ENCODE results near the gene LNPEP.

DNA sequence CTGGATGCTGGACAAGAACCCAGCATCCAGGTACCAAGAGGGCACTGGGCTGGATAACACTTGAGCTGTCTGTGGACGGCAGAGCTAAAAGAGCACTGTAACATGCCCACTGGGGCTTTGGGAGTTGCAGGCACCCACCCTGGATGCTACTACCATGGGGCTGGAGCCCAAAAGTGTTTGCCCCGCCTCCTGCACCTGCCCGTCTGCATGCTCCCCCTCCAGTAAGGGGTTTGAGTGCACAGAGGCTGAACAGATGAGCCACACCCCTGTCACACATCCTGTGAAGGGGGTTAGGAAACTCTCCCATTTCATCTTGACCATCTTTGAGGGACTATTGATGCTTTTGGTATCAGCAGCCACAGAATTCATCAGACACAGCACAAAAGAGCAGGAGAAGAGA lies 137.5 kb downstream of the LNPEP start:
- TF ChIP-seq POLR2AphosphoS5 (IDR thresholded peaks at IDR 0.05; ENCODE audit: low read depth, low read length) (no peak), FOXP2 (optimal IDR thresholded peaks at IDR 0.05; ENCODE audit: borderline replicate concordance, extremely low read depth, extremely low read length, insufficient read depth) (no peak), SIN3A (IDR thresholded peaks at IDR 0.05; ENCODE audit: borderline replicate concordance, insufficient read depth, low read length) (no peak), TAF1 (IDR thresholded peaks at IDR 0.05; ENCODE audit: borderline replicate concordance, insufficient read depth, low read length) (no peak)
- TF ChIP-seq, protein P1, sequence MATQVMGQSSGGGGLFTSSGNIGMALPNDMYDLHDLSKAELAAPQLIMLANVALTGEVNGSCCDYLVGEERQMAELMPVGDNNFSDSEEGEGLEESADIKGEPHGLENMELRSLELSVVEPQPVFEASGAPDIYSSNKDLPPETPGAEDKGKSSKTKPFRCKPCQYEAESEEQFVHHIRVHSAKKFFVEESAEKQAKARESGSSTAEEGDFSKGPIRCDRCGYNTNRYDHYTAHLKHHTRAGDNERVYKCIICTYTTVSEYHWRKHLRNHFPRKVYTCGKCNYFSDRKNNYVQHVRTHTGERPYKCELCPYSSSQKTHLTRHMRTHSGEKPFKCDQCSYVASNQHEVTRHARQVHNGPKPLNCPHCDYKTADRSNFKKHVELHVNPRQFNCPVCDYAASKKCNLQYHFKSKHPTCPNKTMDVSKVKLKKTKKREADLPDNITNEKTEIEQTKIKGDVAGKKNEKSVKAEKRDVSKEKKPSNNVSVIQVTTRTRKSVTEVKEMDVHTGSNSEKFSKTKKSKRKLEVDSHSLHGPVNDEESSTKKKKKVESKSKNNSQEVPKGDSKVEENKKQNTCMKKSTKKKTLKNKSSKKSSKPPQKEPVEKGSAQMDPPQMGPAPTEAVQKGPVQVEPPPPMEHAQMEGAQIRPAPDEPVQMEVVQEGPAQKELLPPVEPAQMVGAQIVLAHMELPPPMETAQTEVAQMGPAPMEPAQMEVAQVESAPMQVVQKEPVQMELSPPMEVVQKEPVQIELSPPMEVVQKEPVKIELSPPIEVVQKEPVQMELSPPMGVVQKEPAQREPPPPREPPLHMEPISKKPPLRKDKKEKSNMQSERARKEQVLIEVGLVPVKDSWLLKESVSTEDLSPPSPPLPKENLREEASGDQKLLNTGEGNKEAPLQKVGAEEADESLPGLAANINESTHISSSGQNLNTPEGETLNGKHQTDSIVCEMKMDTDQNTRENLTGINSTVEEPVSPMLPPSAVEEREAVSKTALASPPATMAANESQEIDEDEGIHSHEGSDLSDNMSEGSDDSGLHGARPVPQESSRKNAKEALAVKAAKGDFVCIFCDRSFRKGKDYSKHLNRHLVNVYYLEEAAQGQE (IDR thresholded peaks at IDR 0.05; ENCODE audit: insufficient read depth in 1 of 2, low read depth in 2 of 2, low read length in 2 of 2), result no peak

All from PFSK-1 (cell line).